GM06990 (cell line): ENCODE data around the gene RHOH.
A peak's percentile ranks its signal among the peaks of the same experiment; 100 is the strongest.

Experiments
- DNase-seq: peaks from one replicate; pipeline ENCODE4 v3.0.0-alpha.2; 2011; ENCODE audit not compliant: insufficient read length; ENCODE audit errors: extremely low read depth
- H3K27me3 ChIP-seq: replicated peaks from 2 replicates; pipeline ENCODE4 v1.6.0; 2011; ENCODE audit warnings: low read length; ENCODE audit not compliant: control insufficient read depth, insufficient read depth
- H3K36me3 ChIP-seq: 2 replicates; pipeline ENCODE4 v1.5.1; 2011; ENCODE audit warnings: low read length; ENCODE audit not compliant: control insufficient read depth, insufficient read depth
- H3K4me3 ChIP-seq: replicated peaks from 2 replicates; pipeline ENCODE4 v1.5.1; 2011; ENCODE audit warnings: low read depth, mild to moderate bottlenecking, control low read depth, low read length
- CTCF ChIP-seq: IDR thresholded peaks from 2 replicates; pipeline ENCODE4 v1.5.1; 2011; ENCODE audit warnings: low read length, control low read depth, mild to moderate bottlenecking, inconsistent platforms; ENCODE audit not compliant: insufficient read depth, poor library complexity, severe bottlenecking

The RHOH gene

GRCh38 chr4:40182954-40183353 lies 13.9 kb upstream of the RHOH start:
- Histone ChIP-seq H3K4me3 (no peak overlapping the region), H3K36me3 (no peaks in the 10 kb centered on the region), H3K27me3 (no peaks in the 10 kb centered on the region)
- no peak for DNase-seq
- no peak for TF ChIP-seq CTCF

DNA sequence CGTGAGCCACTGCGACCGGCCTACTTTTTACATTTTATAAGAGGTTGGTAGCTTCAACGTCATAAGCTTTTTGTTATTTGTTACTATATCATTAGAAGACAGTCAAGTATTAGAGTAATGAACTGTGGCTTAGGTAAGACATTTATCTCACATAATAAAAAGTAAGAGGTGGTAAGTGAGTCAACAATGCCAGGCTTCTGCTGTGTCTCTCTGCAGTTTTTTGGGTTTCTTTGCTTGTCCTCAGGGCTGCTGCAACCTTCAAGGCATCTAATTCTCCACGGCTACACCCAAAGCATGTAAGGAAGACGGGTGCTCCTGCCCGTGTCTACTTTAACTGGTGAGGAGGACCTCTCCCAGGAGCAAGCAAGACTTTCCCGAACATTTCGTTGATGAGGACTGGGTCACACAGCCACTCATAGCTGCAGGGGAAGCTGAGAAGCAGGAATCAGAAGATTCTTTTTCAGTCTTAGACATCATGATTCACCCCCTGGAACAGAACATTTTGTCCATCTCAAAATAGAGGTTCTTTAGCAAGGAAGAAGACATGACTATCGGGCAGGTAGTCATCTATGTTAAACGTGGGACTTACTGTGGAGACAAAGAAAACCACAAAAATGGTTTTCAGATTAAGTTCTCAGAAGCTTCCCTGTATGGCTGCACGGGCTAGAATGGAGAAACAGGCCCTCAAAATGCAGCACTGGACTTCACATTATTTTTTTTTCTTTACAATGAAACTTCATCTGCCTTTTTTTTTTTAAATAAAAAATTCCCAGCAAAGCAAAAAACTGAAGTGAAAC lies 13.0 kb upstream of the RHOH start:
- TF ChIP-seq CTCF: no peak
- Histone ChIP-seq H3K36me3 (no peaks in the 10 kb centered on the region), H3K27me3 (no peaks in the 10 kb centered on the region), H3K4me3 (no peak overlapping the region)
- DNase-seq: no peak

- Histone ChIP-seq H3K36me3 (no peaks in the 10 kb centered on the region), H3K27me3 (no peaks in the 10 kb centered on the region), H3K4me3 (no peak overlapping the region; the same call in 1 of the 2 replicates)
- no peak for TF ChIP-seq CTCF
- peak; percentile 70 for DNase-seq
These were observed 10.8 kb upstream of the RHOH start for GRCh38 chr4:40185830-40186664.

DNA sequence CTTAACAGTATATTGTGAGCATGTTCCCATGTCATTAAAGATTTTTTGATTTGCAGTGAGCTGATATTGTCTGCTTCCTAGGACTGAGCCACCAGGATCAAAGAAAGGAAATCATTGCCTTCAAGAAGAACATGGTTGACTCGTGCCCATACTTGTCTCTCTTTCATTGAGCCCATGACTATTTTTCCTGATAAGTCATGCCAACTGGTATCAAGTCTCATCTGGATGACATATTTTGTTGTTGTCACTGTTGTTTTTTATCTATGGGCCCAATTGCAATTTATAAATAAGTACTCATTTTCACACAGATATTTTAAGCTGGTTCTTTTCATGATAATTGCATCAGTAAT lies 10.2 kb upstream of the RHOH start:
- H3K4me3 ChIP-seq: no peak overlapping the region
- no peak for DNase-seq
- no peak for TF ChIP-seq CTCF
- no peaks in the 10 kb centered on the region for H3K27me3 ChIP-seq
- H3K36me3 ChIP-seq: no peaks in the 10 kb centered on the region

GRCh38 chr4:40187386-40187906 lies 9.4 kb upstream of the RHOH start:
- no peak for TF ChIP-seq CTCF
- DNase-seq: no peak

More at GRCh38 chr4:40187386-40187906, 9.4 kb upstream of the RHOH start:
- no peak overlapping the region for H3K4me3 ChIP-seq
- H3K27me3 ChIP-seq: no peaks in the 10 kb centered on the region
- H3K36me3 ChIP-seq: no peaks in the 10 kb centered on the region
